Vagina (tissue), 2 donors: Measurements from ENCODE around the gene SLTM. TPM values are rescaled to one million over a fixed set of nuclear protein-coding genes. Genes with fewer than 3 reads are reported as not detected.

Experiments
- DNase-seq, 2 donors: peaks; one replicate each; pipeline ENCODE4 v3.0.0-alpha.2; 2017; ENCODE audit errors: extremely low spot score in 2 of 2
- H3K27ac ChIP-seq: fragments of 200-600 bp; sonication (generic); one replicate; pipeline ENCODE4 v1.5.1; 2019
- H3K27me3 ChIP-seq: fragments of 200-600 bp; sonication (generic); one replicate; pipeline ENCODE4 v1.5.1; 2019
- H3K36me3 ChIP-seq, 2 donors: fragments of 200-600 bp; sonication (generic); one replicate each; pipeline ENCODE4 v1.5.1; 2017 to 2019
- H3K4me1 ChIP-seq: fragments of 200-600 bp; sonication (generic); one replicate; pipeline ENCODE4 v1.5.1; 2019
- H3K4me3 ChIP-seq, 2 donors: fragments of 200-600 bp; sonication (generic); 1 replicate in 1 of 2; 2 replicates in 1 of 2; pipeline ENCODE4 v1.5.1; 2016 to 2019
- H3K9me3 ChIP-seq: fragments of 200-600 bp; sonication (generic); one replicate; pipeline ENCODE4 v1.5.1; 2019
- CTCF ChIP-seq, 3 experiments: fragments of 450-650 bp in 2 of 3; fragments of 200-600 bp in 1 of 3; sonication (generic) in 1 of 3; IDR thresholded peaks; one replicate each; pipeline ENCODE4 v1.5.1; 2017 to 2019; ENCODE audit warnings: antibody characterized with exemption in 3 of 3, mild to moderate bottlenecking in 2 of 3, moderate library complexity in 2 of 3
- POLR2A ChIP-seq, 2 donors: fragments of 450-650 bp; IDR thresholded peaks; one replicate each; pipeline ENCODE4 v1.6.1; 2017; ENCODE audit warnings: antibody characterized with exemption in 2 of 2, mild to moderate bottlenecking in 2 of 2, moderate library complexity in 2 of 2
- POLR2AphosphoS5 ChIP-seq, 2 donors: sonication (generic); formaldehyde crosslinking; IDR thresholded peaks; one replicate each; pipeline ENCODE4 v1.9.0; 2017; ENCODE audit warnings: antibody characterized with exemption in 2 of 2, mild to moderate bottlenecking in 2 of 2, low read depth in 1 of 2; ENCODE audit not compliant: insufficient read depth in 1 of 2
- intact Hi-C: fragments of 100-400 bp; cut with DNase I; formaldehyde crosslinking; loops from one replicate; pipeline ENCODE4 v1.15.1; 2023
- total RNA-seq: library from RNA; depleted of rRNA; stranded (reverse); fragments of >200 nt; gene quantifications from one replicate; pipeline ENCODE4 v1.2.3, GENCODE V29; 2016

Gene SLTM
- total RNA-seq, 1 donor from 2014 or later, result 76.9 TPM

- Histone ChIP-seq H3K36me3 (peaks cover 0 to 57% of the 10 kb centered on the region in 2 donors), H3K4me1 (no peaks in the 10 kb centered on the region), H3K27ac (no peak overlapping the region), H3K9me3 (no peaks in the 10 kb centered on the region), H3K4me3 (no peak overlapping the region), H3K27me3 (no peaks in the 10 kb centered on the region)
- intact Hi-C loops, result no loop called here
- no peak for TF ChIP-seq POLR2AphosphoS5 (IDR thresholded peaks at IDR 0.05; ENCODE audit: insufficient read depth in 1 of 2, low read depth in 1 of 2)
- no peak for TF ChIP-seq CTCF (IDR thresholded peaks at IDR 0.05)
- no peak for TF ChIP-seq POLR2A (IDR thresholded peaks at IDR 0.05)
- no peak for DNase-seq
These were observed 55.3 kb downstream of the SLTM start for GRCh38 chr15:58877999-58878825.

DNA sequence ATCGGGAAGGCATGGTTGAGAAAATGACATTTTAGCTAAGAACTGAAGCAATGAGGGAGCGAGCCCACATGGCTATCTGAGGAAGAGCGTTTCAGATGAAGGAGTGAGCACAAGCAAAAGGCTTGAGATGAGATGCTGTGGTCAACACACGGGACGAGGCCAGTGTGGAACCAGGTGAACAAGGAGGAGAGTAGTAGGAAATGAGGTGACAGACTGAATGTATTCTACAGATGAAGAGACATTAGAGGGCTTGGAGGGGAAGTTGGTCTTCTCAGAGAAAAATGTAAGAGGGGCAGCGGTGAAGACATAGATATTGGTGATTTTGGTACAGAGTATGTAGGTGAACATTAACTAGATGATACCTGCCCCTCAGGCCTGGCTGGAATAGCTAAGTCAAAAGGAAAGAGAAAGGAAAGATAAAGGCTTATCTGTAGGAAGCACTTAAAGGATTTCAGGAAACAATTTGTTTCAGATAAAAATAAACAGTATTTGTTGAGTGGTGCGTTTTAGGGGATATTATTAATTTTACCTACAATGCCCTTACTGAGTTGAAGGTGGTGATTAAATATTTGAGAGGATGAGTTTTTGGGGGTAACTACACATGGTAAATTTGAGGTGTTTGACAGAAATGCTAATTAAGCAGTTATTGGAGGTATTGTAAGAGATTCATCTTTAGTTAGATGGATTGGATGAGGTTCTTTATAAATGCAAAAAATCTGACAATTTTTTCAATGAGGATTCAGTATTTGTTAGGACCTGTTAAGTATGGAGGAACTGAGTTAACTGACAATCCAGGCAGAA lies 57.0 kb downstream of the SLTM start:
- Histone ChIP-seq H3K36me3 (peaks cover 0 to 40% of the 10 kb centered on the region in 2 donors), H3K9me3 (no peaks in the 10 kb centered on the region), H3K4me1 (no peaks in the 10 kb centered on the region), H3K4me3 (no peak overlapping the region), H3K27ac (no peak overlapping the region), H3K27me3 (no peaks in the 10 kb centered on the region)
- TF ChIP-seq POLR2A (IDR thresholded peaks at IDR 0.05) (no peak), POLR2AphosphoS5 (IDR thresholded peaks at IDR 0.05; ENCODE audit: insufficient read depth in 1 of 2, low read depth in 1 of 2) (no peak), CTCF (IDR thresholded peaks at IDR 0.05) (no peak)
- DNase-seq, result no peak
- intact Hi-C loops, result no loop called here

GRCh38 chr15:58875343-58875742 lies 58.1 kb downstream of the SLTM start:
- H3K4me3 ChIP-seq, result no peak overlapping the region
- no peaks in the 10 kb centered on the region for H3K9me3 ChIP-seq
- H3K27me3 ChIP-seq, result no peaks in the 10 kb centered on the region
- no peak for TF ChIP-seq POLR2AphosphoS5 (IDR thresholded peaks at IDR 0.05; ENCODE audit: insufficient read depth in 1 of 2, low read depth in 1 of 2)
- no peak for TF ChIP-seq CTCF (IDR thresholded peaks at IDR 0.05)
- no peak for TF ChIP-seq POLR2A (IDR thresholded peaks at IDR 0.05)
- intact Hi-C loops, result no loop called here
- no peaks in the 10 kb centered on the region for H3K4me1 ChIP-seq
- peaks cover 0 to 28% of the 10 kb centered on the region in 2 donors for H3K36me3 ChIP-seq
- no peak overlapping the region for H3K27ac ChIP-seq
- DNase-seq, result no peak

DNA sequence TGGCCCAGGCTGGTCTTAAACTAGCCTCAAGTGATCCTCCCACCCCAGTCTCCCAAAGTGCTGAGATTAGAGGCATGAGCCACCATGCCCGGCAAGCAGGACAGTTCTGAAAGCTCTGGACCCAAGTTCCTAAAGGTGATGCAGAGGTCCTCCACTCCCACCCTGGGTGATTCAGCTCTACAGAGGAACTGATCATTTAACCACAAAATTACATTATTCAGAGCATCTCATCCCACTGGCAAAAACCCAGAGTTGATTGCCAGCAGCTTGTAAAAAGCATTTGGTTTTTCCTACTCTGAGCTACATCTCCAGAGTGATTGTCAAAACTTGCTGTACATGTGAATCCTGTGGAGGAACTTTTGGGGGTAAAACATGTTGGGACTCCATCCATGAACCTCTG lies 60.2 kb downstream of the SLTM start:
- no peak overlapping the region for H3K4me3 ChIP-seq
- H3K27me3 ChIP-seq, result no peaks in the 10 kb centered on the region
- H3K36me3 ChIP-seq, result peaks cover 0 to 7% of the 10 kb centered on the region in 2 donors
- H3K27ac ChIP-seq, result no peak overlapping the region
- no peaks in the 10 kb centered on the region for H3K9me3 ChIP-seq
- no peak for TF ChIP-seq POLR2AphosphoS5 (IDR thresholded peaks at IDR 0.05; ENCODE audit: insufficient read depth in 1 of 2, low read depth in 1 of 2)
- TF ChIP-seq POLR2A (IDR thresholded peaks at IDR 0.05), result no peak
- no peak for TF ChIP-seq CTCF (IDR thresholded peaks at IDR 0.05)
- no peak for DNase-seq
- intact Hi-C loops, result no loop called here
- H3K4me1 ChIP-seq, result no peaks in the 10 kb centered on the region
